GM23338 (cell line): ENCODE data around the gene DNAJC27. TPM values are rescaled to one million over a fixed set of nuclear protein-coding genes. Genes with fewer than 3 reads are reported as not detected.

Experiments used
- ATAC-seq: fragments of 200-7000 bp; cut with Tn5 transposase; 3 replicates; pipeline ENCODE4 v1.9.1; 2020
- DNase-seq: peaks from one replicate; pipeline ENCODE4 v3.0.0-alpha.2; 2015; ENCODE audit warnings: low spot score
- H2AFZ ChIP-seq: fragments of 200-600 bp; sonication (generic); 2 replicates; pipeline ENCODE4 v1.8.0; 2016; ENCODE audit warnings: antibody characterized with exemption, mild to moderate bottlenecking, moderate library complexity
- H3F3A ChIP-seq: fragments of 200-600 bp; sonication (generic); replicated peaks from 2 replicates; pipeline ENCODE4 v1.8.0; 2017; ENCODE audit warnings: antibody characterized with exemption, mixed run types, low read depth
- H3K27ac ChIP-seq: fragments of 200-600 bp; sonication (generic); 2 replicates; pipeline ENCODE4 v1.6.1; 2016; ENCODE audit warnings: low read depth
- H3K27me3 ChIP-seq: fragments of 200-600 bp; sonication (generic); 2 replicates; pipeline ENCODE4 v1.8.0; 2016; ENCODE audit warnings: mild to moderate bottlenecking, mixed run types, moderate library complexity; ENCODE audit not compliant: insufficient read depth
- H3K36me3 ChIP-seq: fragments of 200-600 bp; sonication (generic); 2 replicates; pipeline ENCODE4 v1.8.0; 2016; ENCODE audit warnings: mild to moderate bottlenecking; ENCODE audit not compliant: insufficient read depth
- H3K4me1 ChIP-seq: fragments of 200-600 bp; sonication (generic); 2 replicates; pipeline ENCODE4 v1.8.0; 2016; ENCODE audit warnings: mild to moderate bottlenecking, moderate library complexity; ENCODE audit not compliant: insufficient read depth
- H3K4me2 ChIP-seq: fragments of 200-600 bp; sonication (generic); 2 replicates; pipeline ENCODE4 v1.7.1; 2017; ENCODE audit warnings: mixed run types
- H3K4me3 ChIP-seq: fragments of 200-600 bp; sonication (generic); 2 replicates; pipeline ENCODE4 v1.6.1; 2016; ENCODE audit warnings: mixed run types
- H3K79me2 ChIP-seq: fragments of 200-600 bp; sonication (generic); replicated peaks from 2 replicates; pipeline ENCODE4 v1.8.0; 2017; ENCODE audit warnings: mild to moderate bottlenecking; ENCODE audit not compliant: insufficient read depth
- H3K9me2 ChIP-seq: fragments of 200-600 bp; sonication (generic); 2 replicates; pipeline ENCODE4 v1.8.0; 2017; ENCODE audit not compliant: insufficient read depth
- H4K20me1 ChIP-seq: fragments of 200-600 bp; sonication (generic); replicated peaks from 2 replicates; pipeline ENCODE4 v1.8.0; 2017; ENCODE audit warnings: mild to moderate bottlenecking; ENCODE audit not compliant: insufficient read depth
- H3K27ac Mint-ChIP-seq: 2 replicates; pipeline ENCODE4 v1.8.0; 2020; ENCODE audit warnings: inconsistent platforms, mild to moderate bottlenecking, moderate library complexity, mixed read lengths
- H3K27me3 Mint-ChIP-seq: 3 replicates; pipeline ENCODE4 v1.8.0; 2022; ENCODE audit warnings: low read depth, mild to moderate bottlenecking, moderate library complexity, mixed read lengths, inconsistent platforms; ENCODE audit not compliant: insufficient read depth, poor library complexity
- H3K36me3 Mint-ChIP-seq: 3 replicates; pipeline ENCODE4 v1.8.0; 2021; ENCODE audit warnings: low read depth, mild to moderate bottlenecking, inconsistent platforms, moderate library complexity, mixed read lengths
- H3K4me1 Mint-ChIP-seq: 3 replicates; pipeline ENCODE4 v1.8.0; 2020; ENCODE audit warnings: mild to moderate bottlenecking, inconsistent platforms, mixed read lengths
- H3K4me3 Mint-ChIP-seq: 3 replicates; pipeline ENCODE4 v1.8.0; 2021; ENCODE audit warnings: moderate library complexity, mild to moderate bottlenecking, inconsistent platforms, mixed read lengths
- H3K9me3 Mint-ChIP-seq: 3 replicates; pipeline ENCODE4 v1.8.0; 2020; ENCODE audit warnings: moderate library complexity, mild to moderate bottlenecking, inconsistent platforms, mixed read lengths
- CREB1 ChIP-seq: fragments of 250-450 bp; sonication (Bioruptor Pico); IDR thresholded peaks from 2 replicates; pipeline ENCODE4 v1.5.0; 2020; ENCODE audit warnings: low read depth, mild to moderate bottlenecking, moderate library complexity
- EZH2phosphoT487 ChIP-seq: fragments of 200-600 bp; sonication (generic); IDR thresholded peaks from one replicate; pipeline ENCODE4 v1.8.1; 2018; ENCODE audit warnings: antibody characterized with exemption; ENCODE audit not compliant: unreplicated experiment
- NANOG ChIP-seq: IDR thresholded peaks from 2 replicates; pipeline ENCODE4 v1.6.1; 2016; ENCODE audit warnings: antibody characterized with exemption, borderline replicate concordance
- POLR2AphosphoS5 ChIP-seq: IDR thresholded peaks from 2 replicates; pipeline ENCODE4 v1.6.1; 2016; ENCODE audit warnings: antibody characterized with exemption, low read depth
- ZNF114 ChIP-seq: fragments of 250-450 bp; sonication (Bioruptor Pico); IDR thresholded peaks from 2 replicates; pipeline ENCODE4 v1.5.0; 2020; ENCODE audit warnings: mild to moderate bottlenecking, moderate library complexity
- ZNF331 ChIP-seq: fragments of 250-450 bp; sonication (Bioruptor Pico); IDR thresholded peaks from 2 replicates; pipeline ENCODE4 v1.5.0; 2020; ENCODE audit warnings: low read depth, mild to moderate bottlenecking, moderate library complexity
- polyA plus RNA-seq: library from polyadenylated mRNA; unstranded; fragments of >200 nt; fragmentation: Nextera tagmentation; extraction: Ambion mirVana; gene quantifications from 2 replicates; pipeline ENCODE4 v1.2.1, GENCODE V29; 2016
- total RNA-seq: library from RNA; depleted of rRNA; stranded (reverse); fragments of >200 nt; shearing (Covaris generic); gene quantifications from 2 replicates; pipeline ENCODE4 v1.2.3, GENCODE V29; 2014
- TF ChIP-seq, protein P1 (sequence below): IDR thresholded peaks from 2 replicates; pipeline ENCODE4 v1.6.1; 2016; ENCODE audit warnings: antibody characterized with exemption
- TF ChIP-seq, protein P2 (sequence below): fragments of 250-450 bp; sonication (Bioruptor Pico); IDR thresholded peaks from 2 replicates; pipeline ENCODE4 v1.5.0; 2020; ENCODE audit warnings: mild to moderate bottlenecking, moderate library complexity

Gene DNAJC27
- total and polyA plus RNA-seq, 2 experiments from 2014 or later = 2.4 to 2.6 TPM

DNA sequence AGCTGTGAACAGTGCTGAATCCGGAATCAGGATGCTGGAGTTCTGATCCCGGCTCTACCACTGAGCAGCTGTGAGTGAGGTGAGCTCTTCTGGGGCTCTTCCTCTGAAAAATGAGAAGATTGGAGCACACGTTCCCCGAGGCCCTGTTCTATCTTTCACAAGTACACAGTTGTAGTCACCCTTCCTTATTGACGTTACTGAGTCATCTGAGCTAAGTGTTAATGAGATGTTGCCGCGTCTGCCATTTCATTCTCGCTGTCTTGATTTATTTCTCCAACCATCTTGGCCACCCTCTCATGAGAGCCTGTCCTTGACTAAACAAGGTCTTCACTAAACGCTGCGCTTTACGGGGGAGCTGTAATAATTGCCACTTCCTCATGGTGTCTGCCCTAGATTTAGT lies 38.2 kb upstream of the DNAJC27 start (continued):
- TF ChIP-seq, protein P1, sequence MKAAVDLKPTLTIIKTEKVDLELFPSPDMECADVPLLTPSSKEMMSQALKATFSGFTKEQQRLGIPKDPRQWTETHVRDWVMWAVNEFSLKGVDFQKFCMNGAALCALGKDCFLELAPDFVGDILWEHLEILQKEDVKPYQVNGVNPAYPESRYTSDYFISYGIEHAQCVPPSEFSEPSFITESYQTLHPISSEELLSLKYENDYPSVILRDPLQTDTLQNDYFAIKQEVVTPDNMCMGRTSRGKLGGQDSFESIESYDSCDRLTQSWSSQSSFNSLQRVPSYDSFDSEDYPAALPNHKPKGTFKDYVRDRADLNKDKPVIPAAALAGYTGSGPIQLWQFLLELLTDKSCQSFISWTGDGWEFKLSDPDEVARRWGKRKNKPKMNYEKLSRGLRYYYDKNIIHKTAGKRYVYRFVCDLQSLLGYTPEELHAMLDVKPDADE = no peak
- no peak for TF ChIP-seq EZH2phosphoT487
- TF ChIP-seq, protein P2, sequence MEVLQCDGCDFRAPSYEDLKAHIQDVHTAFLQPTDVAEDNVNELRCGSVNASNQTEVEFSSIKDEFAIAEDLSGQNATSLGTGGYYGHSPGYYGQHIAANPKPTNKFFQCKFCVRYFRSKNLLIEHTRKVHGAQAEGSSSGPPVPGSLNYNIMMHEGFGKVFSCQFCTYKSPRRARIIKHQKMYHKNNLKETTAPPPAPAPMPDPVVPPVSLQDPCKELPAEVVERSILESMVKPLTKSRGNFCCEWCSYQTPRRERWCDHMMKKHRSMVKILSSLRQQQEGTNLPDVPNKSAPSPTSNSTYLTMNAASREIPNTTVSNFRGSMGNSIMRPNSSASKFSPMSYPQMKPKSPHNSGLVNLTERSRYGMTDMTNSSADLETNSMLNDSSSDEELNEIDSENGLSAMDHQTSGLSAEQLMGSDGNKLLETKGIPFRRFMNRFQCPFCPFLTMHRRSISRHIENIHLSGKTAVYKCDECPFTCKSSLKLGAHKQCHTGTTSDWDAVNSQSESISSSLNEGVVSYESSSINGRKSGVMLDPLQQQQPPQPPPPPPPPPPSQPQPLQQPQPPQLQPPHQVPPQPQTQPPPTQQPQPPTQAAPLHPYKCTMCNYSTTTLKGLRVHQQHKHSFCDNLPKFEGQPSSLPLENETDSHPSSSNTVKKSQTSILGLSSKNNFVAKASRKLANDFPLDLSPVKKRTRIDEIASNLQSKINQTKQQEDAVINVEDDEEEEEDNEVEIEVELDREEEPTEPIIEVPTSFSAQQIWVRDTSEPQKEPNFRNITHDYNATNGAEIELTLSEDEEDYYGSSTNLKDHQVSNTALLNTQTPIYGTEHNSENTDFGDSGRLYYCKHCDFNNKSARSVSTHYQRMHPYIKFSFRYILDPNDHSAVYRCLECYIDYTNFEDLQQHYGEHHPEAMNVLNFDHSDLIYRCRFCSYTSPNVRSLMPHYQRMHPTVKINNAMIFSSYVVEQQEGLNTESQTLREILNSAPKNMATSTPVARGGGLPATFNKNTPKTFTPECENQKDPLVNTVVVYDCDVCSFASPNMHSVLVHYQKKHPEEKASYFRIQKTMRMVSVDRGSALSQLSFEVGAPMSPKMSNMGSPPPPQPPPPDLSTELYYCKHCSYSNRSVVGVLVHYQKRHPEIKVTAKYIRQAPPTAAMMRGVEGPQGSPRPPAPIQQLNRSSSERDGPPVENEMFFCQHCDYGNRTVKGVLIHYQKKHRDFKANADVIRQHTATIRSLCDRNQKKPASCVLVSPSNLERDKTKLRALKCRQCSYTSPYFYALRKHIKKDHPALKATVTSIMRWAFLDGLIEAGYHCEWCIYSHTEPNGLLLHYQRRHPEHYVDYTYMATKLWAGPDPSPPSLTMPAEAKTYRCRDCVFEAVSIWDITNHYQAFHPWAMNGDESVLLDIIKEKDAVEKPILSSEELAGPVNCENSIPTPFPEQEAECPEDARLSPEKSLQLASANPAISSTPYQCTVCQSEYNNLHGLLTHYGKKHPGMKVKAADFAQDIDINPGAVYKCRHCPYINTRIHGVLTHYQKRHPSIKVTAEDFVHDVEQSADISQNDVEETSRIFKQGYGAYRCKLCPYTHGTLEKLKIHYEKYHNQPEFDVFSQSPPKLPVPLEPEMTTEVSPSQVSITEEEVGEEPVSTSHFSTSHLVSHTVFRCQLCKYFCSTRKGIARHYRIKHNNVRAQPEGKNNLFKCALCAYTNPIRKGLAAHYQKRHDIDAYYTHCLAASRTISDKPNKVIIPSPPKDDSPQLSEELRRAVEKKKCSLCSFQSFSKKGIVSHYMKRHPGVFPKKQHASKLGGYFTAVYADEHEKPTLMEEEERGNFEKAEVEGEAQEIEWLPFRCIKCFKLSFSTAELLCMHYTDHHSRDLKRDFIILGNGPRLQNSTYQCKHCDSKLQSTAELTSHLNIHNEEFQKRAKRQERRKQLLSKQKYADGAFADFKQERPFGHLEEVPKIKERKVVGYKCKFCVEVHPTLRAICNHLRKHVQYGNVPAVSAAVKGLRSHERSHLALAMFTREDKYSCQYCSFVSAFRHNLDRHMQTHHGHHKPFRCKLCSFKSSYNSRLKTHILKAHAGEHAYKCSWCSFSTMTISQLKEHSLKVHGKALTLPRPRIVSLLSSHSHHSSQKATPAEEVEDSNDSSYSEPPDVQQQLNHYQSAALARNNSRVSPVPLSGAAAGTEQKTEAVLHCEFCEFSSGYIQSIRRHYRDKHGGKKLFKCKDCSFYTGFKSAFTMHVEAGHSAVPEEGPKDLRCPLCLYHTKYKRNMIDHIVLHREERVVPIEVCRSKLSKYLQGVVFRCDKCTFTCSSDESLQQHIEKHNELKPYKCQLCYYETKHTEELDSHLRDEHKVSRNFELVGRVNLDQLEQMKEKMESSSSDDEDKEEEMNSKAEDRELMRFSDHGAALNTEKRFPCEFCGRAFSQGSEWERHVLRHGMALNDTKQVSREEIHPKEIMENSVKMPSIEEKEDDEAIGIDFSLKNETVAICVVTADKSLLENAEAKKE (CRISPR knock-in tag) = no peak
- no peak for TF ChIP-seq CREB1

DNA sequence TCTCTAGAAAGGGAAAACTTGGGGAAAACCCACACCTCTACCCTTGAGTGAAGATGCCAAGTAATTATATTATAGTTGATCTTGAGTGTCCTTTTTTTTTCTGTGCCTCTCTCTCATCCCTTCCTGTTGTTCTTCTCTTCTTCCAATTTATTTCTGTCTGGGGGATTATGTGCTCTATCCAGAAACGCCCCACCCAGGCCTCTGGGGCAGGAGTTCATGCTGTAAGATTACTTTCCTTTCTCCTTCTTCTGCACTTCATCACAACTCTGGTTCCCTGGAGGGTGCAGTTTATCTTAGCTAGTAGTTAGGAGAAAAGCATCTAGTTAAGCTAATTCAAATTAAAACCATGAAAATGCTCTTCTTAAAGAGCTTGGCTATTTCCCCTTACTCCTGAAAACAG lies 30.3 kb upstream of the DNAJC27 start:
- Mint-ChIP-seq H3K36me3 (no peaks in the 10 kb centered on the region), H3K4me1 (no peaks in the 10 kb centered on the region), H3K9me3 (no peaks in the 10 kb centered on the region), H3K27me3 (no peaks in the 10 kb centered on the region), H3K27ac (no peak overlapping the region), H3K4me3 (no peak overlapping the region)
- no peak for ATAC-seq
- Histone ChIP-seq H3K27ac (no peak overlapping the region), H3K27me3 (no peaks in the 10 kb centered on the region), H3K9me2 (no peaks in the 10 kb centered on the region), H2AFZ (no peak overlapping the region), H3F3A (no peaks in the 10 kb centered on the region), H3K4me3 (no peak overlapping the region), H3K4me1 (peaks cover 2% of the 10 kb centered on the region; the same call in 1 of the 2 replicates), H4K20me1 (no peaks in the 10 kb centered on the region), H3K36me3 (no peaks in the 10 kb centered on the region), H3K79me2 (no peaks in the 10 kb centered on the region), H3K4me2 (no peak overlapping the region)
- no peak for DNase-seq
- no peak for TF ChIP-seq NANOG
- no peak for TF ChIP-seq POLR2AphosphoS5
- TF ChIP-seq, protein P1 = no peak
- TF ChIP-seq ZNF331 (CRISPR knock-in tag) = no peak
- TF ChIP-seq, protein P2 (CRISPR knock-in tag) = no peak
- TF ChIP-seq ZNF114 (CRISPR knock-in tag) = no peak
